ENCODE data around the gene RRBP1.
"Not testable (repeated sequence)": the region's sequence is repeated elsewhere in the genome, so short reads cannot be mapped to it uniquely, and the experiment has no call there.

RRBP1 gene

GRCh38 chr20:17659801-17660200 is 22.2 kb downstream of the RRBP1 start:
- no peak for DNase-seq

- not testable (repeated sequence) for DNase-seq
These were observed 22.7 kb downstream of the RRBP1 start for GRCh38 chr20:17659344-17659743.

- DNase-seq = no peak
These were observed 23.4 kb downstream of the RRBP1 start for GRCh38 chr20:17658648-17658993.

DNA sequence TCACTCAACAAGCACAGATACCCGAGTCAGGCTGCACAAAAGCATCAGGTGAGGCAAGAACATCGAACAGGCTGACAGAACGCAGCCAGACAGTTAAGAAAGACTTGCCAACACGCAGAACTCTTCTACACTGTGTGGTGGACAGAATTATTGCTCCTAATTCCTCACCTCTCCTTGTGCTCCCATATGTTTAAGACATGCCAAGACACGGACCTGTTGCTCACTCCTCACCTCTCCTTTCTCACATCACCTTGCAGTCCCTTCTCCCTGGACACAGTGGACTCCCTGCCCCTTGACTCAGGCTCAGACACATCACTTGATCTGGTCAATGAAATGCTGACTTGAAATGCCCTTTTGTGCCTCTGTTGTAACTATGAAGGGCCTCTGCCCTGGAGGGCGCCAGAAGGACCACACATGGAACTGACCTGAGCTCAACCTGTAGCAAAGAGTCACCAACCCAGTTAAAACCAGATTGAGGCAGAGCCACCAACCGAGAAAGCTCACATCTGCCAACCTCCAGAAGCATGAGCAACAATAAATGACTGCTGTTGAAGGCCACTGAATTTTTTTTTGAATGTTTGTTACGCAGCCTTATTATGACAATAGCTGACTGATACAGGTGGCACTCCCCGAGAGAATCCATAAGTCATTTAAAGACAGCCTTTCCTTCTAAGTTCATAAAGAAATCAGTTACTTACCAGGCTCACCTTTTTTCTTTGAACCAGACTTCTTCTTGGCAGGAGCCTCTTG is 24.0 kb downstream of the RRBP1 start:
- no peak for DNase-seq

DNA sequence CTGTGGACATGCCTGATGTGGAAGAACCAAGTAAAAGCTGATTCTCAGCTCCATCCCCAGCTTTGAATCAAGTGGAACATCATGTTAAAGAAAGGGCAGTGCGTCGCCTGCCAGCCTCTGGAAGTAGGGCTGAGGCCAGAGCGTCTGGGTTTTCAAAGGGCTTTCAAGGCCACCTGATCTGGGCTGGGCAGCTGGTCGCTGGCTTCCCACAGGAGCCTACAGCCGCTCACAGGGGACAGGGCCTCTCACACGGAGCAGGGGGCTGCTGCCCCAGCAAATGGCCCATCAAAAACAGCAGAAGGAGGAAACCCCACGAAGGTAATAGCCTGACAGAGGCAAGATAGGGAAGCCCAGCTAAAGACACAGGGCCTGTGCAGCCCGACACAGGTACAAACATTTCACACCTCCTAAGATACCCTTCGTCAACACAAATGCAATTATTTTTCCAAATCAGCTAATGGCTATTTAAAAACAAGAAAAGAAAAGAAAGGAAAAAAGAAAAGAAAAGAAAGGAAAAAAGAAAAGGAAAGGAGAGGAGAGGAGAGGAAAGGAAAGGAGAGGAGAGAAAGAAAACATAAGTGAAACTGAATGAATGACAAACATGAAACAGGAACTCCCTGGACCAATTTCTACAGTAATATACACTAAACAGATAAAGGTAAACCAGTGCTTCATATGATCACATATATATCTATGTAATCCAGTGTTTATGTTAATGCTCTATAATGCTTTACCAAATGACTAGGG is 24.8 kb downstream of the RRBP1 start:
- DNase-seq = no peak

GRCh38 chr20:17655865-17656479 is 26.1 kb downstream of the RRBP1 start:
- no peak for DNase-seq

- no peak for DNase-seq
These were observed 26.8 kb downstream of the RRBP1 start for GRCh38 chr20:17655286-17655651.

DNA sequence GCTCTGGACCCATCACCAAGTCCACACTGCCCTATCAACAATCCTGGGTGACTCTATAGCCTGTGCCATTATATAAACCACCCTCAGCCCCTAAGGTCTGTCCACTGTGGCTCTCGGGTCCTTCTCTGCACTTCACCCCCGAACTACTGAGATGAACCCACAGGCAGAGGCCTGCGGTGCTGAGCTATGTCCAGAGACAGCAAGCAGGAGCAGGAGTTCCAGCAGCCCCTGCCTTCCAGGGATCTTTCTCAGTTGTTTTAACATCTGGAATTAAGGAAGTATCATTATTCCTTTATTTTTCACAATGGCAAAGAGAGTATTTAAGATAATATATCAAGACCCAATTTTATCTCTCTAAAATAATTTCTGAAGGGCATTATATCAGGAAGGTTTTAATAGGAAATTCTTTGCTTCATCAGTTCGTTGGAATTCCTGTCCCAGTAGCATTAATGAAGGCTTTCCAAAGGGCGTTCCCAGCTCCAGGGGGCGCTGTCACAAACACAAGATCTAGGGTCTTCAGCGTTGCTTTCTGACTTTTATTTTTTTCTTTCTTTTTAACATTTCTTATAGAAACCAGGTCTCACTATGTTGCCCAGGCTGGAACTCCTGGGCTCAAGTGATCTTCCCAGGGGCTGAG is 27.3 kb downstream of the RRBP1 start:
- no peak for DNase-seq

- DNase-seq = no peak
These were observed 28.0 kb downstream of the RRBP1 start for GRCh38 chr20:17653835-17654648.

DNA sequence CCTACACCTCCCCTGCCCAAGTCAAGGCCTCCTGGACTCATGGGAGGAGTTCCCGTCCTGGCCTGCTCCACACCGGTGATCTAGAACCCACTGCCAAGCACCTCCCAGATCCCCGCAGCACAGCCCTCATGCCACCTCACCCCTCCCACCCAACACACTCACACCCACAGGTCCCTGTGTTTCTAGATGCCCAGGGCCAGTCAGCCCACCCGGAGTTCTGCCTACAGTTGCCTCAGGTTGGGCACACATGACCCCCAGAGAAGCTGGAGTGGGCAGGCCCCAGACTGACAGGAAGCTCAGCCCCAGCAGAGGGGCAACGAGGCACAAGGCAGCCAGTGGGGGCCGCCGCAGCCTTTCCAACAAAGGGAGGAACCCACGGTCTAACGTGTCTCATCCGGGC is 29.6 kb downstream of the RRBP1 start:
- DNase-seq = no peak

DNA sequence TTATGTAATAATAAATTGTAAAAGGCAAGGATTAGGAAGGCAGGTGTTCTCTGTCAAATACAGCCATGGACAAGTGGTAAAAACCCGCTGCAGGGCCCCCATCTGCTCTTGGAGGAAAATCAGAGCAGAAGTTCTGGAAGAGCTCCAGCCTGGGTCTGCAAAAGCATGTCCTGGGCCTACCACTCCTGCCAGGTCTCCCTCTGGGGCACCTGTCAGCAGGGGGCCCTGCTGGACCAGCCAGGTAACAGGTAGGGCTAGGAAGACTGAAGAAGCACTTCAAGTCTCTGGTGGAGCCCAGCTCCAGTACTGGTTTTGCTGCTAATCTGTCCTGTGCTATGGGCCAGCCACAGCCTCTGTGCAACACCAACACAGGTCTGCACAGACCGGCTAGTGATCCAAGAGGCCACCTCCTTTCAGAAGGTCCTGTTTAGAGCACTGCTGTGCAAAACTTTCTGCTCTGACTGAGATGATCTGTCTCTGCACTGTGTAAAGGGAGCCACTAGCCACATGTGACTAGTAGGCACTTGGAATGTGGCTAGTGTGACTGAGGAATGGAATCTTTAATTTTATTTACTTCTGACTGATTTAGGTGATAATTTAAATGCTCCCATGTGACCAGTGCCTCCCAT is 30.2 kb downstream of the RRBP1 start:
- no peak for DNase-seq

- no peak for DNase-seq
These were observed 30.8 kb downstream of the RRBP1 start for GRCh38 chr20:17651129-17651759.

GRCh38 chr20:17650301-17651128 is 31.5 kb downstream of the RRBP1 start:
- no peak for DNase-seq

DNA sequence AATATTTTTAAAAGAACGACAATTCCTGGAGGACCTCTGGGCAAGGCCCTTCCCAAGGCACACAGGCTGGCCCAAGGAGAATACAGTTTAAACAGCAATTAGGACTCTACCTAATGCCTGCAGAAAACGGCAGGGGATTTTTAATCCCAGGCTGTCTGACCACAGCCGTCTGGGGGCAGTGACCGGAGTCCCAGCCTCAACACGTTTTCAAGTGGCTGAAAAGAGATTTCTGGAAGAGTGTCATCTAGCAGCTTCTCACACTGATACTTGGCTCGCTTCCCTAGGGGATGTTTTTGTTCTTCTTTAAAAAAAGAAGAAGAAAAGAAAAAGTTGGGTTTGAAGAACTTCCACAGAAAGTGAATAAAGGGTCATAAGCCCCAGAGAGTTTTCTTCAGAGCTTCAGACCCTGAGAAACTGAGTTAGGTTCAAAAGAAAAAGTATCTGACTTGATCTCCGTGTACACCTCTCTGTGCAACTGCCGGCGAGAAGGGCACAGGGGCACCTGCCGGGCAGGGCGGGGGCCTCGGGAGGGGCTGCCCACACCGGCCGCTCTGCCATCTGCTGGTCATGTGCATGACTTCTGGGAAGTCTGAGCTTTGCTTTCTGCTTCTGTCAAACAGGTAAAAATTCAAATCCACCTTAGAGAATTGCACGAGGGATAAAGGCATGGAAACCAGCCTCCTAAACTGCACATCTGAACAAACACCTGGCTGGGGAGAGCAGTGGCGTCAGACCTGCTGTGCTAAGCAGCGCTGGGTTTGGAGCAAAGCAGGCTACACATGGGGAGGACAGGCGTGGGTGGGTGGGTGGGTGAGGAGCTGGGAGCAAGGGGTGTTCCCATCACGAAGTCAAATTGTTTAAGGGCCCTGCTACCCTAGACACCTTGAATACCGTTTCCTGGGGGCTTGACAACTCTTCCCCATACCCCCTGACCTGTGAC is 33.0 kb downstream of the RRBP1 start:
- no peak for DNase-seq

GRCh38 chr20:17648315-17648646 is 33.8 kb downstream of the RRBP1 start:
- no peak for DNase-seq

GRCh38 chr20:17647391-17648314 is 34.4 kb downstream of the RRBP1 start:
- no peak for DNase-seq

- no peak for DNase-seq
These were observed 35.1 kb downstream of the RRBP1 start for GRCh38 chr20:17646961-17647301.

GRCh38 chr20:17646209-17646960 is 35.7 kb downstream of the RRBP1 start:
- no peak for DNase-seq

All from AML-193 (cell line).